ENCODE measurements around the gene SLAMF9.

SLAMF9 gene

DNA sequence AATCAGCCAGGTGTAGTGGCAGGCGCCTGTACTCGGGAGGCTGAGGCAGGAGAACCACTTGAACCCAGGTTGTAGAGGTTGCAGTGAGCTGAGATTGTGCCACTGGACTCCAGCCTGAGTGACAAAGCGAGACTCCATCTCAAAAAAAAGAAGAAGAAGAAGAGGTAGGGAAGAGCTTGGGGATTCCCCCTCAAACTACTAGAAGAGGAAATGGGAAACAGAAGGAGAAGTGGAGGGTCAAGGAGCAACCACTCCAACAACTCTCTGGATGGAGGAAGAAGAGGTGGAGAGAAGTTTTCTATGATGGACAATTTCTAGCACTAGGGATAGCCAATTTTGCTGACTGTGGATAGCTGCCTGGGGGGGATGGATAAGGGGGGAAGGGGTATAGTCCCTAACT, 14.9 kb upstream of the SLAMF9 start:
- FAIRE-seq: no peak
- DNase-seq (ENCODE audit: insufficient read length, low spot score): no peak
- TF ChIP-seq, protein P1, sequence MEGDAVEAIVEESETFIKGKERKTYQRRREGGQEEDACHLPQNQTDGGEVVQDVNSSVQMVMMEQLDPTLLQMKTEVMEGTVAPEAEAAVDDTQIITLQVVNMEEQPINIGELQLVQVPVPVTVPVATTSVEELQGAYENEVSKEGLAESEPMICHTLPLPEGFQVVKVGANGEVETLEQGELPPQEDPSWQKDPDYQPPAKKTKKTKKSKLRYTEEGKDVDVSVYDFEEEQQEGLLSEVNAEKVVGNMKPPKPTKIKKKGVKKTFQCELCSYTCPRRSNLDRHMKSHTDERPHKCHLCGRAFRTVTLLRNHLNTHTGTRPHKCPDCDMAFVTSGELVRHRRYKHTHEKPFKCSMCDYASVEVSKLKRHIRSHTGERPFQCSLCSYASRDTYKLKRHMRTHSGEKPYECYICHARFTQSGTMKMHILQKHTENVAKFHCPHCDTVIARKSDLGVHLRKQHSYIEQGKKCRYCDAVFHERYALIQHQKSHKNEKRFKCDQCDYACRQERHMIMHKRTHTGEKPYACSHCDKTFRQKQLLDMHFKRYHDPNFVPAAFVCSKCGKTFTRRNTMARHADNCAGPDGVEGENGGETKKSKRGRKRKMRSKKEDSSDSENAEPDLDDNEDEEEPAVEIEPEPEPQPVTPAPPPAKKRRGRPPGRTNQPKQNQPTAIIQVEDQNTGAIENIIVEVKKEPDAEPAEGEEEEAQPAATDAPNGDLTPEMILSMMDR (IDR thresholded peaks at IDR 0.05; ENCODE audit: insufficient read depth, missing control alignments): no peak

DNA sequence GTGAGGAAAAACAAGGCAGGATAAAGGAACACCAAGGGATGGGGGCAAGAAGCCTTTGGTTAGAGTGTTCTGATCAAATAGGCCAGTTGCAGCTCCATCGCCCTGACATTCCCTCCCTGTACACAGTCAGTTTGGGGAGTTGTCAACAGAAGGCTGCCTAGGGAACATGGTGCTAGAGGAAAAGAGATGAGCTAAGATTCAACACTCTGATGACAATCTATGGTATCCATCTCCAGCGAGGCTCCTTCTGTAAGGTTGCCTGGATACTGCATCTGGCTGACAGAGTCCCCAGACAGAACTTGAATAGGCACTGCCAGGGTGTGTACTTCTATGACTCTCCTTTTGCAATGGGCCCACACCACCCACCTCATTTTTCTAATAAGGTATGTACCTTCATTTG, 11.2 kb upstream of the SLAMF9 start:
- TF ChIP-seq, protein P1 (IDR thresholded peaks at IDR 0.05; ENCODE audit: insufficient read depth, missing control alignments): no peak
- DNase-seq (ENCODE audit: insufficient read length, low spot score) (no peak), FAIRE-seq (no peak)

DNA sequence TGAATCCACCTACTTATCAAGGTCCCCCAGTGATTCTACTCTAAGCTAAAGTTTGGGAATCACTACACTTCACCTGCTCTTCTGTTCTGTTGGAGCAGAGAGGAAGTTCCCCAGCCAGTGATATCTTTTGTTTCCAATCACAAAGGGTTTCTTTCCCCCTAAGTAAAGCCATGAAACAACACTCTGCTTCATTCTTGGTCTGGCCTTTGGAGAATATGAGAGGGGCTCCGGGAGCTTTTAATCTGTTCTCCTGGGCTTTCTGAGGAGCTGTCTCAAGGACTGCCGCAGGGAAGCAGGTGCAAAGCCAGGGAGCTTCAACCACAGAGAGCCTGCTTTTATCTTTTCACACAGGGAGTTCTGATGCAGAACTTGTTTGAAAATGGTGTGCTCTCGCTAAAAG, 10.1 kb upstream of the SLAMF9 start:
- DNase-seq (ENCODE audit: insufficient read length, low spot score) (no peak), FAIRE-seq (no peak)
- TF ChIP-seq, protein P1 (IDR thresholded peaks at IDR 0.05; ENCODE audit: insufficient read depth, missing control alignments): no peak

DNA sequence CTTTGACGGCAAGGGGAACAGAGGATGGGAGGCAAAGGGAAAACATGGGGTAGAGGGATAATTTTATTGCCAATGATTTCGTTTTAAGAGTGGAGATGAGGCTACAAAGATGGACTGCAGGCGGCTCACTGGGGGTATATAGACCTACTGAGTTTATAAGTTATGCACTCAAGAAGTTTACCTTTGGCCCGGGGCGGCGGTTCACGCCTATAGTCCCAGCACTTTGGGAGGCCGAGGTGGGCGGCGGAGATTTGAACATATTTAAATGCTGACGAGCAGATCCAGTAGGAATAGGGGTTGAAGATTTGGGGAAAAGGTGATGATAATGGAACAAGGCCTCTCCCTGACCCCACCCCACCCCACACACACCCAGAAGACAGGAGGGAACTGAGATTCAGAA, 8.1 kb upstream of the SLAMF9 start:
- DNase-seq (ENCODE audit: insufficient read length, low spot score): no peak
- TF ChIP-seq, protein P1 (IDR thresholded peaks at IDR 0.05; ENCODE audit: insufficient read depth, missing control alignments): no peak
- FAIRE-seq: no peak

DNA sequence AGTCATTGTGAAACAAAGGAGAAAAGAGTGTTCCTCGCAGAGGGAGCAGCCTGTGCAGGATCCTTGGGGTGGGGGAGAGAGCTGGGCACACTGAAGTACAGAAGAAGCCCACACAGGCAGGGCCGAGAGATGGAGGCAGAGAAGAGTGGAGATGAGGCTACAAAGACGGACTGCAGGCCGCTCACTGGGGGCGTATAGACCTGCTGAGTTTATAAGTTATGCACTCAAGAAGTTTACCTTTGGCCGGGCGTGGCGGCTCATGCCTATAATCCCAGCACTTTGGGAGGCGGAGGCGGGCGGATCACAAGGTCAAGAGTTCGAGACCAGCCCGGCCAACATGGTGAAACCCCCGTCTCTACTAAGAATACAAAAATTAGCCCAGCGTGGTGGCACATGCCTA, 7.6 kb upstream of the SLAMF9 start:
- FAIRE-seq: no peak
- TF ChIP-seq, protein P1 (IDR thresholded peaks at IDR 0.05; ENCODE audit: insufficient read depth, missing control alignments): no peak
- DNase-seq (ENCODE audit: insufficient read length, low spot score): no peak

DNA sequence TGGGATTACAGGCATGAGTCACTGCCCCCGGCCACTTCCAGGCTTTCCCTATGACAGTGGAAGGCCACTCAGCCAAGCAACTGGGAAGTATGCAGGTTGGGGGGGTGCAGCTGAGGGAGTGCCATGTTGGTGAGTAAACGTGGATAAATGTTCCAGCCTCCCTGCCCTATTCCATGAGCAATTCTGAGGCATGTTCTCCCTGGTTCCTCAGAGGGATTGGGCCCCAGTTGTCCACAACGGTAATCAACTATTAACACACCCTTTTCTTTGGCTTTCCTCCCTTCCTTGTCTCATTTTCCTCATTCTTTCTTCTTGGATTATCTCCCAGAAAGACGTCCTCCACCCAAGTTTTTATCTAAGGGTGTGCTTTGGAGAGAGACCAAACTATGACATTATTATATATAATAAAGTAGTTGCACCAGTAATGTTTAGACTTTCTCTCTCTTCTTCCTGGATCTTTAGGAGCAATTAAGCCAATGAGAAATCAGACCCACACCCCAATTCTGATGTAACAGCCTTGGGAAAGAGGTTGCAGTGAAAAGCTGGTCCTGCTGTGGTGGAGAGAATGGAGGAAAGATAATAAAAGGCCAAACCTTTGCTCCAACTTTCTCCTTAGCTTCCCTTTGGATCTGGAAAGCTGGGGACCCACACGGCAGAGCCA, 6.8 kb upstream of the SLAMF9 start:
- no peak for FAIRE-seq
- TF ChIP-seq, protein P1 (IDR thresholded peaks at IDR 0.05; ENCODE audit: insufficient read depth, missing control alignments): no peak
- DNase-seq (ENCODE audit: insufficient read length, low spot score): no peak

DNA sequence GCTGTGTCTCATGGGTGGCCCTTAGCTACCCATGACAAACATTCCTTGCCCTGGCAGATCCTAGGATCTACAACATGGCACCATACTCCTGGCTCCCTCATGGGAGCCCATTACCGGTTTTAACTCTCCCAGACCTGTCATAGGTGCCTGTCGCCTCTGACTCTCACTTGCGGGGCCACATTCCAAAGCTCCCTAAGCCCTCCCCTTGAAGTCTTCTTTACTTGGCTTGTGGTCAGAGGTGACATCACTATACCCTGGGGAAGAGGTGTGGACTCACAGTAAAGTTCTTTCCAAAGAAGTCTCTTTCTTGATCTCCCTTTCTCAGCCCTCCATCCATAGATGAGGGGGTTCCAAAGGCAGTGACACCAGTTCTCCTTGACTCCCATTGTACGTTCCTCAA, 5.4 kb upstream of the SLAMF9 start:
- TF ChIP-seq, protein P1 (IDR thresholded peaks at IDR 0.05; ENCODE audit: insufficient read depth, missing control alignments): no peak
- no peak for FAIRE-seq
- DNase-seq (ENCODE audit: insufficient read length, low spot score): no peak
